ENCODE results near the gene VANGL2. TPM values are rescaled to one million over a fixed set of nuclear protein-coding genes. Genes with fewer than 3 reads are reported as not detected.

VANGL2 gene
- total and polyA plus RNA-seq, 2 of the 4 experiments (the other 2 are of a cell fraction): 0.36 to 3.6 TPM

DNA sequence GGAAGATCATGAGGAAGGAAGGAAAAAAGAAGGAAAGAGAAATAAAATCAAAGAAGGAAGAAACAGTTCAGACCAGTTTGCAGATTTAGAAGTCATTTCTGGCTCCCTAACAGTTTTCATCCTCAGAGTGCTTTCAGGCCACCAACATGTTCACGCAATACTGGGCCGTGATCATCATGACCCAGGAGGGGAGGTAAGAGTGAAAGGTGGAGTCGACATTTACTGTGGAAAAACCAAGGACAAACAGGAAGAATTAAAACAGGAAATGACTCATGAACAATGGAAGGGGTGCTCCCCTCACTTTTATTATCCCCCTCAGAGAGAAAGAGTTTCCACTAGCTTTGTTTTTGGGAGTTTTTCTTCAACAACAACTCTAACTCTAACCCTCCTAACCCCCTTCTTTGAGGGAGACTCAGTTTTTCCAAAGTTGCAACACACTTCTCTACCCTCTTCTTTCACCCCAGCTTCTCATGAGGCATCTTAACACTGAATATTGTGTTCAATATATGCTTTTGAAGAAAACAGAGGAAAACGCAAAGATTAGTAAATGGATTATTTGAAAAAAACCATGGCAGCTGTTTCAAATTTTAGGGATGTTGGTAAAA lies 60.4 kb downstream of the VANGL2 start:
- no CpG with 5 or more reads among the region's 4 CpGs for WGBS, 2 experiments (ENCODE audit: extremely low coverage in 2 of 2, insufficient read length in 1 of 2)
- Histone ChIP-seq H3K4ac (ENCODE audit: low read depth, low read length) (no peak overlapping the region), H2AK9ac (replicated peaks; ENCODE audit: low read depth, low read length, poor library complexity) (no peak overlapping the region), H3K27me3 (ENCODE audit: control insufficient read depth, insufficient read depth, low read length) (no peaks in the 10 kb centered on the region), H4K8ac (ENCODE audit: low read depth in 2 of 2, low read length in 2 of 2) (no peak overlapping the region), H3K9me3 (ENCODE audit: control insufficient read depth, insufficient read depth, low read length) (no peaks in the 10 kb centered on the region), H4K5ac (ENCODE audit: low read depth, low read length) (no peak overlapping the region), H3K23ac (ENCODE audit: low read depth, low read length) (no peak overlapping the region), H2AFZ (replicated peaks; ENCODE audit: low read length, poor library complexity) (no peak overlapping the region), H3K27ac (ENCODE audit: insufficient read depth, low read length) (no peak overlapping the region), H2BK120ac (ENCODE audit: low read depth, low read length) (no peak overlapping the region), H2BK5ac (ENCODE audit: low read depth, low read length, poor library complexity, severe bottlenecking) (no peak overlapping the region), H2AK5ac (ENCODE audit: low read depth, low read length) (no peak overlapping the region), H3K4me3 (ENCODE audit: insufficient read depth, low read depth, low read length) (no peak overlapping the region), H2BK20ac (ENCODE audit: low read depth, low read length) (no peak overlapping the region), H3K4me2 (ENCODE audit: low read depth, low read length) (no peak overlapping the region), H2BK15ac (ENCODE audit: low read depth, low read length) (no peak overlapping the region), H3K56ac (ENCODE audit: extremely low read depth, insufficient read depth, low read length) (no peak overlapping the region), H3K4me1 (ENCODE audit: control insufficient read depth, insufficient read depth, low read length) (no peaks in the 10 kb centered on the region), H3K9me1 (ENCODE audit: insufficient read depth, low read length) (no peaks in the 10 kb centered on the region), H3K14ac (replicated peaks; ENCODE audit: low read depth, low read length) (no peak overlapping the region), H3K36me3 (ENCODE audit: control insufficient read depth, insufficient read depth, low read length) (no peaks in the 10 kb centered on the region), H3K18ac (ENCODE audit: low read depth, low read length) (no peak overlapping the region), H3K9ac (ENCODE audit: low read depth, low read length) (no peak overlapping the region), H4K20me1 (ENCODE audit: insufficient read depth, low read length) (no peaks in the 10 kb centered on the region), H3K79me1 (ENCODE audit: low read depth in 1 of 2, low read length in 2 of 2) (no peaks in the 10 kb centered on the region), H4K91ac (ENCODE audit: insufficient read depth, low read depth, low read length) (no peak overlapping the region)
- intact Hi-C loops (cut with micrococcal nuclease) (no loop called here), in situ Hi-C loops (cut with MboI; ENCODE audit: low sequenced_read_pairs) (no loop called here), dilution Hi-C loops (cut with HindIII; ENCODE audit: low sequenced_read_pairs, unreplicated experiment) (no loop called here)
- TF ChIP-seq RAD21 (IDR thresholded peaks at IDR 0.05; ENCODE audit: low read length) (no peak), MAFK (IDR thresholded peaks at IDR 0.05; ENCODE audit: low read depth, low read length) (no peak), USF2 (IDR thresholded peaks at IDR 0.05; ENCODE audit: low read depth, low read length) (no peak), MXI1 (IDR thresholded peaks at IDR 0.05; ENCODE audit: borderline replicate concordance, low read depth, low read length) (no peak), ELK1 (IDR thresholded peaks at IDR 0.05; ENCODE audit: borderline replicate concordance, low read depth, low read length) (no peak), CHD1 (IDR thresholded peaks at IDR 0.05; ENCODE audit: low read depth, low read length) (no peak), RCOR1 (IDR thresholded peaks at IDR 0.05; ENCODE audit: insufficient replicate concordance, low read length) (no peak)
- ATAC-seq (ENCODE audit: low read depth) (no peak), DNase-seq (no peak)
- ChIA-PET POLR2A (ENCODE audit: unreplicated experiment) (no interaction called here), CTCF (no interaction called here)
- BruUV-seq (replicated peaks): no TSS peak

All from IMR-90 (cell line).